Amygdala (tissue), 56 donors: Measurements from ENCODE around the gene MYG1.
A peak's percentile ranks its signal among the peaks of the same experiment; 100 is the strongest.
"Not testable (repeated sequence)": the region's sequence is repeated elsewhere in the genome, so short reads cannot be mapped to it uniquely, and the experiment has no call there.

ENCODE experiments used
- DNase-seq, 56 donors: peaks; one replicate each; lab custom pipeline; 2025; lab: John Stamatoyannopoulos, UW

Gene MYG1

GRCh38 chr12:53279888-53280498 lies 19.5 kb upstream of the MYG1 start:
- DNase-seq: no peak

GRCh38 chr12:53286448-53286847 lies 13.0 kb upstream of the MYG1 start:
- no peak for DNase-seq

- peak in 30 of 56 donors; percentile 2 to 80 (median 20) for DNase-seq
Measured at GRCh38 chr12:53287741-53288216, 11.7 kb upstream of the MYG1 start.

GRCh38 chr12:53288322-53288721 lies 11.2 kb upstream of the MYG1 start:
- no peak for DNase-seq

- no peak for DNase-seq
Measured at GRCh38 chr12:53289891-53290290, 9.6 kb upstream of the MYG1 start.

- peak in 1 of 56 donors; percentile 7 for DNase-seq
Measured at GRCh38 chr12:53290661-53291060, 8.8 kb upstream of the MYG1 start.

- DNase-seq: no peak
Measured at GRCh38 chr12:53292426-53292825, 7.1 kb upstream of the MYG1 start.

GRCh38 chr12:53295070-53295890 lies 4.2 kb upstream of the MYG1 start, which contains the start of gene PFDN5:
PFDN5 (plus strand) TSS chr12:53295542; CDS start chr12:53295568, 26 bp downstream.
- peak in 55 of 56 donors; percentile 38 to 95 (median 82) for DNase-seq

GRCh38 chr12:53295891-53296219 lies 3.6 kb upstream of the MYG1 start:
- DNase-seq: no peak

- DNase-seq: not testable (repeated sequence)
Measured at GRCh38 chr12:53297106-53297505, 2.4 kb upstream of the MYG1 start.

GRCh38 chr12:53298164-53298563 lies 1.3 kb upstream of the MYG1 start:
- DNase-seq: no peak

GRCh38 chr12:53299101-53299453 lies 418 bp upstream of the MYG1 start:
- peak in 1 of 56 donors; percentile 35 for DNase-seq

GRCh38 chr12:53300187-53300586 lies 692 bp downstream of the MYG1 start:
- DNase-seq: peak in 2 of 56 donors; percentile 23 to 35

- DNase-seq: no peak
Measured at GRCh38 chr12:53302903-53303302, 3.4 kb downstream of the MYG1 start.

GRCh38 chr12:53306826-53307225 lies 7.3 kb downstream of the MYG1 start:
- no peak for DNase-seq

GRCh38 chr12:53308276-53308675 lies 8.8 kb downstream of the MYG1 start:
- no peak for DNase-seq

GRCh38 chr12:53313996-53314395 lies 14.5 kb downstream of the MYG1 start:
- DNase-seq: no peak

- DNase-seq: peak in 1 of 56 donors; percentile 4
Measured at GRCh38 chr12:53320352-53321195, 21.1 kb downstream of the MYG1 start.

- DNase-seq: peak in 2 of 56 donors; percentile 42 to 44
Measured at GRCh38 chr12:53324113-53324778, 24.8 kb downstream of the MYG1 start.

GRCh38 chr12:53324779-53325510 lies 25.4 kb downstream of the MYG1 start:
- peak in 55 of 56 donors; percentile 37 to 94 (median 82) for DNase-seq
